Measurements from ENCODE around the gene IMPA2. TPM values are rescaled to one million over a fixed set of nuclear protein-coding genes. Genes with fewer than 3 reads are reported as not detected.

Gene IMPA2
- total and polyA plus RNA-seq, 2 donors = 9.1 to 19.5 TPM

GRCh38 chr18:11982981-11983380 lies 1.7 kb downstream of the IMPA2 start:
- Histone ChIP-seq H3K27me3 (ENCODE audit: control insufficient read depth in 2 of 2, insufficient read depth in 1 of 2, low read length in 1 of 2) (peaks cover 7 to 29% of the 10 kb centered on the region in 2 donors), H3K36me3 (ENCODE audit: control insufficient read depth in 2 of 2, insufficient read depth in 2 of 2, low read length in 1 of 2) (no peaks in the 10 kb centered on the region), H3K27ac (ENCODE audit: low read depth in 1 of 2, low read length in 1 of 2) (no peak overlapping the region), H3K4me1 (ENCODE audit: control insufficient read depth in 2 of 2, insufficient read depth in 2 of 2, low read length in 2 of 2) (peaks cover 10 to 11% of the 10 kb centered on the region in 2 donors), H3K4me3 (ENCODE audit: low read length in 2 of 2) (no peak overlapping the region), H3K9me3 (ENCODE audit: control insufficient read depth in 2 of 2, insufficient read depth in 1 of 2, low read length in 1 of 2) (no peaks in the 10 kb centered on the region)
- WGBS = 90% methylated on average over 4 of the region's 4 CpGs
- no peak for DNase-seq (ENCODE audit: low read depth in 6 of 9, low spot score in 9 of 9)

GRCh38 chr18:11983592-11983991 lies 2.3 kb downstream of the IMPA2 start:
- H3K36me3 ChIP-seq (ENCODE audit: control insufficient read depth in 2 of 2, insufficient read depth in 2 of 2, low read length in 1 of 2) = no peaks in the 10 kb centered on the region
- H3K4me1 ChIP-seq (ENCODE audit: control insufficient read depth in 2 of 2, insufficient read depth in 2 of 2, low read length in 2 of 2) = peaks cover 10 to 11% of the 10 kb centered on the region in 2 donors
- DNase-seq (ENCODE audit: low read depth in 6 of 9, low spot score in 9 of 9) = no peak
- WGBS = 78% methylated on average over 12 of the region's 12 CpGs
- H3K27ac ChIP-seq (ENCODE audit: low read depth in 1 of 2, low read length in 1 of 2) = no peak overlapping the region
- no peaks in the 10 kb centered on the region for H3K9me3 ChIP-seq (ENCODE audit: control insufficient read depth in 2 of 2, insufficient read depth in 1 of 2, low read length in 1 of 2)
- H3K4me3 ChIP-seq (ENCODE audit: low read length in 2 of 2) = no peak overlapping the region
- peaks cover 7 to 29% of the 10 kb centered on the region in 2 donors for H3K27me3 ChIP-seq (ENCODE audit: control insufficient read depth in 2 of 2, insufficient read depth in 1 of 2, low read length in 1 of 2)

GRCh38 chr18:11984091-11984490 lies 2.8 kb downstream of the IMPA2 start:
- H3K27ac ChIP-seq (ENCODE audit: low read depth in 1 of 2, low read length in 1 of 2) = no peak overlapping the region

GRCh38 chr18:11985586-11985985 lies 4.3 kb downstream of the IMPA2 start:
- Histone ChIP-seq H3K27ac (ENCODE audit: low read depth in 1 of 2, low read length in 1 of 2) (no peak overlapping the region), H3K27me3 (ENCODE audit: control insufficient read depth in 2 of 2, insufficient read depth in 1 of 2, low read length in 1 of 2) (peaks cover 1 to 20% of the 10 kb centered on the region in 2 donors), H3K9me3 (ENCODE audit: control insufficient read depth in 2 of 2, insufficient read depth in 1 of 2, low read length in 1 of 2) (no peaks in the 10 kb centered on the region), H3K4me3 (ENCODE audit: low read length in 2 of 2) (no peak overlapping the region), H3K36me3 (ENCODE audit: control insufficient read depth in 2 of 2, insufficient read depth in 2 of 2, low read length in 1 of 2) (no peaks in the 10 kb centered on the region), H3K4me1 (ENCODE audit: control insufficient read depth in 2 of 2, insufficient read depth in 2 of 2, low read length in 2 of 2) (peaks cover 5 to 6% of the 10 kb centered on the region in 2 donors)
- no peak for DNase-seq (ENCODE audit: low read depth in 6 of 9, low spot score in 9 of 9)
- WGBS = 97% methylated on average over 3 of the region's 3 CpGs

More at GRCh38 chr18:11984091-11984490, 2.8 kb downstream of the IMPA2 start:
- Histone ChIP-seq H3K36me3 (ENCODE audit: control insufficient read depth in 2 of 2, insufficient read depth in 2 of 2, low read length in 1 of 2) (no peaks in the 10 kb centered on the region), H3K9me3 (ENCODE audit: control insufficient read depth in 2 of 2, insufficient read depth in 1 of 2, low read length in 1 of 2) (no peaks in the 10 kb centered on the region), H3K4me3 (ENCODE audit: low read length in 2 of 2) (no peak overlapping the region), H3K4me1 (ENCODE audit: control insufficient read depth in 2 of 2, insufficient read depth in 2 of 2, low read length in 2 of 2) (peaks cover 10 to 11% of the 10 kb centered on the region in 2 donors), H3K27me3 (ENCODE audit: control insufficient read depth in 2 of 2, insufficient read depth in 1 of 2, low read length in 1 of 2) (peaks cover 7 to 29% of the 10 kb centered on the region in 2 donors)
- WGBS = 87% methylated on average over 6 of the region's 6 CpGs
- no peak for DNase-seq (ENCODE audit: low read depth in 6 of 9, low spot score in 9 of 9)

- Histone ChIP-seq H3K36me3 (ENCODE audit: control insufficient read depth in 2 of 2, insufficient read depth in 2 of 2, low read length in 1 of 2) (no peaks in the 10 kb centered on the region), H3K4me3 (ENCODE audit: low read length in 2 of 2) (no peak overlapping the region), H3K27me3 (ENCODE audit: control insufficient read depth in 2 of 2, insufficient read depth in 1 of 2, low read length in 1 of 2) (peaks cover 0 to 15% of the 10 kb centered on the region in 2 donors), H3K4me1 (ENCODE audit: control insufficient read depth in 2 of 2, insufficient read depth in 2 of 2, low read length in 2 of 2) (peaks cover 4 to 6% of the 10 kb centered on the region in 2 donors), H3K27ac (ENCODE audit: low read depth in 1 of 2, low read length in 1 of 2) (no peak overlapping the region), H3K9me3 (ENCODE audit: control insufficient read depth in 2 of 2, insufficient read depth in 1 of 2, low read length in 1 of 2) (no peaks in the 10 kb centered on the region)
- WGBS = 94% methylated on average over 9 of the region's 9 CpGs
- DNase-seq (ENCODE audit: low read depth in 6 of 9, low spot score in 9 of 9) = no peak
These were observed 4.8 kb downstream of the IMPA2 start for GRCh38 chr18:11986061-11986460.

- WGBS = 61% methylated on average over 7 of the region's 7 CpGs
- Histone ChIP-seq H3K36me3 (ENCODE audit: control insufficient read depth in 2 of 2, insufficient read depth in 2 of 2, low read length in 1 of 2) (no peaks in the 10 kb centered on the region), H3K4me3 (ENCODE audit: low read length in 2 of 2) (no peak overlapping the region), H3K27me3 (ENCODE audit: control insufficient read depth in 2 of 2, insufficient read depth in 1 of 2, low read length in 1 of 2) (peaks cover 0 to 4% of the 10 kb centered on the region in 2 donors), H3K9me3 (ENCODE audit: control insufficient read depth in 2 of 2, insufficient read depth in 1 of 2, low read length in 1 of 2) (no peaks in the 10 kb centered on the region), H3K4me1 (ENCODE audit: control insufficient read depth in 2 of 2, insufficient read depth in 2 of 2, low read length in 2 of 2) (no peaks in the 10 kb centered on the region), H3K27ac (ENCODE audit: low read depth in 1 of 2, low read length in 1 of 2) (no peak overlapping the region)
- no peak for DNase-seq (ENCODE audit: low read depth in 6 of 9, low spot score in 9 of 9)
These were observed 6.2 kb downstream of the IMPA2 start for GRCh38 chr18:11987527-11987926.

- H3K27ac ChIP-seq (ENCODE audit: low read depth in 1 of 2, low read length in 1 of 2) = no peak overlapping the region
- no peak overlapping the region for H3K4me3 ChIP-seq (ENCODE audit: low read length in 2 of 2)
- no peaks in the 10 kb centered on the region for H3K9me3 ChIP-seq (ENCODE audit: control insufficient read depth in 2 of 2, insufficient read depth in 1 of 2, low read length in 1 of 2)
- H3K27me3 ChIP-seq (ENCODE audit: control insufficient read depth in 2 of 2, insufficient read depth in 1 of 2, low read length in 1 of 2) = no peaks in the 10 kb centered on the region
- no peak for DNase-seq (ENCODE audit: low read depth in 6 of 9, low spot score in 9 of 9)
- 87% methylated on average over 8 of the region's 8 CpGs for WGBS
- H3K4me1 ChIP-seq (ENCODE audit: control insufficient read depth in 2 of 2, insufficient read depth in 2 of 2, low read length in 2 of 2) = no peaks in the 10 kb centered on the region
- no peaks in the 10 kb centered on the region for H3K36me3 ChIP-seq (ENCODE audit: control insufficient read depth in 2 of 2, insufficient read depth in 2 of 2, low read length in 1 of 2)
These were observed 7.9 kb downstream of the IMPA2 start for GRCh38 chr18:11989174-11989573.

- DNase-seq (ENCODE audit: low read depth in 6 of 9, low spot score in 9 of 9) = no peak
- 95% methylated on average over 6 of the region's 6 CpGs for WGBS
- Histone ChIP-seq H3K9me3 (ENCODE audit: control insufficient read depth in 2 of 2, insufficient read depth in 1 of 2, low read length in 1 of 2) (no peaks in the 10 kb centered on the region), H3K27me3 (ENCODE audit: control insufficient read depth in 2 of 2, insufficient read depth in 1 of 2, low read length in 1 of 2) (no peaks in the 10 kb centered on the region), H3K36me3 (ENCODE audit: control insufficient read depth in 2 of 2, insufficient read depth in 2 of 2, low read length in 1 of 2) (no peaks in the 10 kb centered on the region), H3K4me3 (ENCODE audit: low read length in 2 of 2) (no peak overlapping the region), H3K4me1 (ENCODE audit: control insufficient read depth in 2 of 2, insufficient read depth in 2 of 2, low read length in 2 of 2) (peaks cover 0 to under 1% of the 10 kb centered on the region in 2 donors), H3K27ac (ENCODE audit: low read depth in 1 of 2, low read length in 1 of 2) (no peak overlapping the region)
These were observed 8.7 kb downstream of the IMPA2 start for GRCh38 chr18:11989966-11990380.

- no peak overlapping the region for H3K27ac ChIP-seq (ENCODE audit: low read depth in 1 of 2, low read length in 1 of 2)
- no peaks in the 10 kb centered on the region for H3K27me3 ChIP-seq (ENCODE audit: control insufficient read depth in 2 of 2, insufficient read depth in 1 of 2, low read length in 1 of 2)
- H3K4me3 ChIP-seq (ENCODE audit: low read length in 2 of 2) = no peak overlapping the region
- H3K36me3 ChIP-seq (ENCODE audit: control insufficient read depth in 2 of 2, insufficient read depth in 2 of 2, low read length in 1 of 2) = no peaks in the 10 kb centered on the region
- no peak for DNase-seq (ENCODE audit: low read depth in 6 of 9, low spot score in 9 of 9)
- 85% methylated on average over 9 of the region's 9 CpGs for WGBS
- peaks cover 0 to 4% of the 10 kb centered on the region in 2 donors for H3K4me1 ChIP-seq (ENCODE audit: control insufficient read depth in 2 of 2, insufficient read depth in 2 of 2, low read length in 2 of 2)
- no peaks in the 10 kb centered on the region for H3K9me3 ChIP-seq (ENCODE audit: control insufficient read depth in 2 of 2, insufficient read depth in 1 of 2, low read length in 1 of 2)
These were observed 9.2 kb downstream of the IMPA2 start for GRCh38 chr18:11990539-11990938.

All from thymus (tissue), 11 donors.